Glomerular visceral epithelial cell (primary cell): ENCODE measurements around the gene SNAPC2.

Experiments
- DNase-seq: peaks from one replicate; pipeline ENCODE4 v3.0.0-alpha.2; 2016; ENCODE audit errors: extremely low spot score

Gene SNAPC2

GRCh38 chr19:7968796-7969554, 48.8 kb downstream of the SNAPC2 start:
- DNase-seq, result no peak

- DNase-seq, result no peak
Observed at GRCh38 chr19:7969555-7969939, 49.4 kb downstream of the SNAPC2 start.

- peak; percentile 51 for DNase-seq
Observed at GRCh38 chr19:7970716-7971448, 50.7 kb downstream of the SNAPC2 start.

- DNase-seq, result no peak
Observed at GRCh38 chr19:7971553-7972520, 51.7 kb downstream of the SNAPC2 start.
